ENCODE data around the gene OSBPL2.

OSBPL2 gene

DNA sequence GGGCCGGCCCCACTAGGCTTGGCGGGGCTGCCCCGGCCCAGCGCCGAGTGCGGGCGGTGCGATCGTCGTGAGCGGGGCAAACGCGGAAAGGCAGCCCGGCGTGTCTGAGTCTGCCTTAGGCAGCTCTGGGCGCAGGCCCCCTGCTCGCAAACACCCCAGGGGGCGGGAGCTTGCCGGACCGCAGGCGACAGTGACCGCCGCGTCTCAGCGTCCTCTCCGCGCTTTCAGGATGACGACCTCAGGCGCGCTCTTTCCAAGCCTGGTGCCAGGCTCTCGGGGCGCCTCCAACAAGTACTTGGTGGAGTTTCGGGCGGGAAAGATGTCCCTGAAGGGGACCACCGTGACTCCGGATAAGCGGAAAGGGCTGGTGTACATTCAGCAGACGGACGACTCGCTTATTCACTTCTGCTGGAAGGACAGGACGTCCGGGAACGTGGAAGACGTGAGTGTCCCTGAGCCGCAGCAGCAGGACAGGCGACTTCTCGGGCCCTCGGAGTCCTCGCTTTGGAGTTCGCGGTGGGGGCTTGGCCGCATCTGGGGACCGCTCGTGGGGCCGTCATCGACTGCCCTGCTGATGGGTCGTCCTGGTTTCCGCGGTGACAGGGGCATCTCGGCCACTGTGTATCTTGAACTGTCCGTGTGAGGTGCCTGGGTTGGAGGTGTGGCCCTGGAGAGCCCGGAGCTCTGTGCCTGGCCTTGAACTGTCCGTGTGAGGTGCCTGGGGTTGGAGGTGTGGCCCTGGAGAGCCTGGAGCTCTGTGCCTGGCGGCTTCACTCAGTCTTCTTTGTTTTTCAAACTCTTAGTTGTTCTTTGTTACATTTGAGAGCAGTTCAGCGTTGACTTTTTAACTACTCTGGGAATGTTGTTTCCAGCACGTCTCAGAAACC is 65.3 kb downstream of the OSBPL2 start:
- peak; percentile 32 for DNase-seq

DNA sequence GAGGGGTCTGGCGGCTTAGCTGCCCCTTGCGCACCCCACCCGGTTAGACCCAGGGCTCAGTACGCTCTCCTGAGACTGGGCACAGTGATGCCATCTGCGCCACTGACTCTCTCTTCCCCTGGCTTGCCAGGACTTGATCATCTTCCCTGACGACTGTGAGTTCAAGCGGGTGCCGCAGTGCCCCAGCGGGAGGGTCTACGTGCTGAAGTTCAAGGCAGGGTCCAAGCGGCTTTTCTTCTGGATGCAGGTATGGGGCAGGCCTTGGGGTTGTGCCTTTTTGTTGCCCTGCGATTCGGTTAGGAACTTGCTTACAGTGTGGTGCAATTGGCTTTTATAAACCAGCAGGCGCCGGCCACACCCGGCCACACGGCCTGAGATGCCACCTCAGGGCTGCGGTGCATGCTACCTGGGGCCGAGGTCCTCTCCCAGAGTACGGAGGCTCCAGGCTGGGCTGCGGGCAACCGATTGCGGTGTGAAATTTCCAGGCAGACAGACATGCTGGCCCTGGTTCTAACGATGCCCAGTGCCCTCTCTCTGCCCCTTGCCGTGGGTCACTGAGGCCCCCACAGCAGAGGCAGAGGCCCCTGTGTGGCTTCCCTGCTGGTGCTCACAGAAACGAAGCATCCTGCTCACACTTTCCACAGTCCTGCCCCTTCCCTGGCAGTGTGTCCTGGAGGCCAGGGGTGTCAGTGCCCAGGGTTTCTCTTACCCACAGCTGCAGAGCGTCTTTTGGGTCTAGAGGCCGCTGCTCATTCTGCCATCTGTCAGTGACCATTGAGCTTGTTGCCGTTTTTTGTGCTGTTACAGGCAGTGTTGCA is 66.2 kb downstream of the OSBPL2 start:
- DNase-seq: no peak

DNA sequence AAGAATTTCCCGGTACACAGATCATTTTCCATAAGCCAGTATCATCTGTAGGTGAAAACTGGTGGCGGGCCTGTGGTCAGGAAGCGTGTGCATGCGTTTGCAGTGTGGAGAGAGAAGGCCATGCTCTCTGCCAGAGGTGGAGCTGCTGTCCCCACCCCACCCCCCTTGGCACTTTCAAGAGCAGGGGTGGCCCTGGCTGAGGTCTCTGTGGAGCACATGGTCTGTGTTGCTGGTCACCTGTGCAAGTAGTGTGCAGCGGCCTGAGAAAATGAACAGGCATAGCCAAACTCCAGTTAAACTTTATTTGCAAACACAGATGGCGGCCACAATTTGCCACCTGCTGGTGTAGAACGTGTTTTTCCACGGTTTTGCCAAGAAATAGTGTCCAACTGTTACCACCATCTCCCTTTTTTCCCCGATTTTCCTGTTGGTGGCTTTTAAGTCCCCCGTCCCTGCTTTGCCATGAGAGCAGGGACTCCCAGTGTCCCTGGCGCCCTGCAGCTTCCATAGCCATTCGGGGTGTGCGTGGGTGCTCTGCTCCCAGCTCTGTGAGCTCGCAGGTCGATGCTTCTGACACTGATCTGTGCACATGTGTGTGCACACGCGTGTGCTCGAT is 66.9 kb downstream of the OSBPL2 start:
- DNase-seq: peak; percentile 32

DNA sequence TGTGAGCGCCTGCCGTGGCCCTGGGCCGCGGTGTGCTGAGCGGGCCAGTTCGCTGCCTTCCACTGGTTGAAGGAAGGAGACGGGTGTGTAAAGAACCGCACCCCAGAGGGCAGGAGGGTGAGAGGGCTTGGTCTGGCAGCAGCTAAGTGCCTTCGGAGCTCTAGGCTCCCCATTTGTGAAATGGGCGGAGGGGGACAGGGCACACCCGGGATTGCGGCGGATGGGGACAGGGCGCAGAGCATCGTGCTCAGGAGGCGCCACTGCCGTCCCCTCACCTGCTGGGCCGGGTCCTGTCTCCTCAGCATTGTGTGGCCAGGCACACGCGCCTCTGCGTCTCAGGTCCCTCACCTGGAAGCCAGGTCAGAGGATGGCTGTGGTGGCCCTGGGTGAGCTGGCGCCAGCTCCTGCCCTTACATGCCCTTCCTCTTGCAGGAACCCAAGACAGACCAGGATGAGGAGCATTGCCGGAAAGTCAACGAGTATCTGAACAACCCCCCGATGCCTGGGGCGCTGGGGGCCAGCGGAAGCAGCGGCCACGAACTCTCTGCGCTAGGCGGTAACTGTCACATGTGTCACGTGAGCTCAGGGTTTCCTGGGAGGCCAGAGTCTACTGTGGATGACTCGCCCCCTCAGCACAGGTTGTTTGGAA is 67.6 kb downstream of the OSBPL2 start:
- DNase-seq: no peak

DNA sequence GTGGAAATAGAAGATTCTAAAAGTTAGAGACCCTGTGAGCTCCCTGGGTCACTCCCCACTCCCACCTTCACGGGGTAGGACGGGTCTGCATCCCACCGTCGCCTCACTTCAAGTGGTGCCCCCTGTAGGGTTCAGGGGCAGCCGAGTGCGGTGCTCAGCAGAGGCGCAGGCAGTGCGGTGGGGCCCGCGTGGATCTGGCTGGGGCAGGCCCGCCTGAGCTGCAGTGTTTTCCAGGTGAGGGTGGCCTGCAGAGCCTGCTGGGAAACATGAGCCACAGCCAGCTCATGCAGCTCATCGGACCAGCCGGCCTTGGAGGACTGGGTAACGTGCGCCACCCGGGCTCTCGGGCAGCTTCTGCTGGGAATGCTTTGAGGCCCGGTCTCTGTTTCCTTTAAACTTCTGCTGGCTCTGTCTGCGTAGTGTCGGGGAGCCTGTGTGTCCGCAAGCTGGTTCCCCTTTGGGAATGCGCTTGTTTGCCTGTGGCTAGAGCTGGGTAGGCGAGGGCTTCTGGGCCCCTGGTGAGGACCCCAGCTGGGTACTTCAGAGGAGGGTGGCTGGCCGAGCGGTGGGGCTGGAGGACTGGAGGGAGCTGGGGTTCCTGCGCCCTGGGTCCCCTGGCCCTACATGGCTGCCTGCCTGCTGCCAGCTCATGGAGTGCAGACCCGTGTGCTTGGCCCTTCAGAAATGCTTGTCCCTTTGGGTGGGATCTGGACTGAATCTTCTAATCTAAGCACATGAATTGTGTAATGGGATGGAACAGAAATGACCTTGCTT is 68.3 kb downstream of the OSBPL2 start:
- DNase-seq: no peak

DNA sequence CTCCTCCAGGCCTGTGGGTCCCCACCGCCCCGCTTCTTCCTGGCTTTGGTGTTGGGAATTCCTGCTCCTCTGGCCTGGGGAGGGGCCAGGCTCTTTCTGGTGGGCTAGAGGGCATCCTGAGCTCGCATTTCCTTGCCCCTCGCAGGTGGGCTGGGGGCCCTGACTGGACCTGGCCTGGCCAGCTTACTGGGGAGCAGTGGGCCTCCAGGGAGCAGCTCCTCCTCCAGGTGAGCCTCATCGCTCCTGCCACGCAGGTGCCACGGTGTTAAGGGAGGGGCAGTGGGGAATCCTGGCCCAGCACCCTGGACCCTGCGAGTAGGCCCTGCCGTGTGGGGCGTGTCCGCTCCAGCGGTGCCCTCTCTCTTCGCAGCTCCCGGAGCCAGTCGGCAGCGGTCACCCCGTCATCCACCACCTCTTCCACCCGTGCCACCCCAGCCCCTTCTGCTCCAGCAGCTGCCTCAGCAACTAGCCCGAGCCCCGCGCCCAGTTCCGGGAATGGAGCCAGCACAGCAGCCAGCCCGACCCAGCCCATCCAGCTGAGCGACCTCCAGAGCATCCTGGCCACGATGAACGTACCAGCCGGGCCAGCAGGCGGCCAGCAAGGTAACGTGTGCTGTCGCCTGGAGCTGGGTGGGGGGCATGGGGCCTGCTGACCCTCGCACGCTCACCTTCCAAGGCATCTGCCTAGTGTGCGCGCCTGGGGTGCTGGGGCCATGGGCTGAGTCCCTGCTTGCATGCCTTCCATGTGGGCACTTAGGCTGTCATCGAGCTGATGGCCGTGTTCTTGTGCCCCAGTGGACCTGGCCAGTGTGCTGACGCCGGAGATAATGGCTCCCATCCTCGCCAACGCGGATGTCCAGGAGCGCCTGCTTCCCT is 69.1 kb downstream of the OSBPL2 start:
- no peak for DNase-seq

DNA sequence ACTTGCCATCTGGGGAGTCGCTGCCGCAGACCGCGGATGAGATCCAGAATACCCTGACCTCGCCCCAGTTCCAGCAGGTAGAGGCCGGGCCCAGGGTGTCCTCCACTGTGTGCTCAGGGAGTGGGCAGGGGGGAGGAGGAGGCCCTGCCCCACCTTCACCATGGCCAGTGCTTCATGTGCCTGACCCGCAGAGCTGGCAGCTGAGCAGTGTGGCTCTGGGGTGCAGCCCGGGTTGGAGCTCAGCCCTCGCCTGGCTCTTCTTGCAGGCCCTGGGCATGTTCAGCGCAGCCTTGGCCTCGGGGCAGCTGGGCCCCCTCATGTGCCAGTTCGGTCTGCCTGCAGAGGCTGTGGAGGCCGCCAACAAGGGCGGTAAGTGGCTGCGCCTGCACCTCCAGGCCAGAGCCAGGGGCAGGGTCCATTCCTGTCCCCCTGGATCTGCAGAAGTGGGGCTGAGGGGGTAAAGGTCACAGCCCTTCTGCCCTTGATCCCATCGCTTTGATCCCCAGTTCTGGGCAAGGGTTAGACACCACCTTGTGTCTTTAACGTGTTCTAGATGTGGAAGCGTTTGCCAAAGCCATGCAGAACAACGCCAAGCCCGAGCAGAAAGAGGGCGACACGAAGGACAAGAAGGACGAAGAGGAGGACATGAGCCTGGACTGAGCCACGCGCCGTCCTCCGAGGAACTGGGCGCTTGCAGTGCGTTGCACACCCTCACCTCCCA is 69.9 kb downstream of the OSBPL2 start:
- no peak for DNase-seq

DNA sequence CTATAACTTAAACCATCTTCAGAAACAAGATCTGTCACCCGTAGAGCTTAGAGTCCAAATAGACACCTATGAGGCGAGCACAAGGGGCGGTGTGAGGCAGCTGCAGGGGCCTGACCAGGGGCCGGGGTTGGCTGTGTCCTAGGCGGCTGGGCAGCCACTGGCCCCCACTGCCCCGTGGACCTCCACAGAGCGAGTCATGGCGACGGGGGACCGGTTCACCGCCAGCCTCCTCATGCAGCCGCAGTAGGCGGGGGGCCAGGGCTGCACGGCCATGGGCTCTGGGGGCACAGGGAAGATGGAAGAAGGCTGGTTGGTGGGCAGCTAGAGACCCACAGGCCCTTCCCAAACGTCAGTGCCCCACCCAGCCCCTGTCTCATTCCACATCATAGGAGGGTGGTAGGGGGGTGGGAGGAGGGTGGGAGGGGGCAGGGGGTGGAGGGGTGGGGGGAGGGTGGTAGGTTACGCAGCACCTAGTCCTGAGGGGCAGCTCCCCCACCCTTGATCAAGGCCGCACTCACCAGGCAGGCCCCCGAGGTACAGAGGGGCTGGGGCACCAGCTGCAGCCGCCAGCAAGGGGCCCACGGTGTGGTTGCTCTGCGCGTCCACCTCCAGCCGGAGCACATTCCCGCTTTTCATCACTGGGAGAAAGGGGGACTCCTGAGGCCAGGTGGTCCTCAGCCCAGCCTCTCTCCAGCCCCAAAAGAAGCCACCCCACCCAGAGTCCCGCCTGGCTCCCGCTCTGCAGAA is 71.0 kb downstream of the OSBPL2 start:
- DNase-seq: no peak

DNA sequence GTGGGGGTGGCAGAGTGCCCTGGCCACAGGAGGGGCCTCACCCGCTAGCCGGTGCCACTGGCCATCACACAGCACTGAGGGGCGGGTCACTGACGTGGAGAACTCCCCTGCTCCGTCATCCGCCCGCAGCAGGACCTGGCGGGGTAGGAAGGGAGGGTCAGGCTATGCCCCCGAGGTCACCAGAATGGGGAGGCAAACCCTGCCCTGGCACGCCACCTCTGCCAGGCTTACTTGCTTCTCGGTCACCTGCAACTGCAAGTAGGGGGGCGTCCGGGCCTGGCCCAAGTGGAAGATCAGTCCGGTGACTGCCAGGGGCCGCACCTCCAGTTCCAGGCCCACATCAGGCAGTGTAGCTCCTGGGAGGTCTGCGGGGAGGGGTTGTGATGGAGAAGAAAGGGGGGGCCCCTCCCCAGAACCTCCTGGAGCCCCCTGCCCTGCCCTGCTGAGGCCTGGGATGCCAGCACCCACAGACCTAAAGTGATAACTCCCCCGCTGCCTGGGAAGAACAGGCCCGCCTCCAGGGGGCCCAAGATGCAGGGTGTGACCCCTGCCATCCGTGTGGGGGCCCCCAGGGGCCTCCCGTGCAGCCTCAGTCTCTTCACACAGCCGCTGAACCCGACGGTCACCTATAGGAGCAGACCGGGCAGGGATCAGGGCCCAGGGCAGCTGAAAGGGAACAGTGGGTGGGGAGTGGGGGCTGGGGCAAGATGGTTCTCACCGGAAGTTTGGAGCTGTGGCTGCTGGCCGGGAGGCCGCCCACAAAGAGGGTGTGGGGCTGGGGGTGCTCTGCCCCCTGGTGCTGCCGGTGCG is 71.8 kb downstream of the OSBPL2 start:
- no peak for DNase-seq

DNA sequence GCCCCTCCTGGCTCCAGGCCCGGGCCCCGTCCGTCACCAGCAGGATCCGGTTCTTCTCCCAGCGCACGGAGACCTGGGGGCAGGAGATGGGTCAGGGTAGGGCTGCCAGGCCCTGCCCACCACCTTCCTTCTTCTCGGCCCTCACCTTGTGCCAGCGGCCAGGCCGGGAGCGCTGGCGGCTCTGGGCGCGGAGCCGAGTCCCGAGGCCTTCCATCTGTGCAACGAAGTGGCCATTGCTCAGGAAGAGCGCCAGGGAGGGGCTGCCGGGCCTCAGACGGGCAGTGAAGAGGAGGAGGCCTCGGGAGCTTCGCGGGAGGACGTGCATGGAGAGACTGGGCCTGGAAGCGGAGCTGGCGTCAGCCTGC is 72.4 kb downstream of the OSBPL2 start:
- DNase-seq: no peak

DNA sequence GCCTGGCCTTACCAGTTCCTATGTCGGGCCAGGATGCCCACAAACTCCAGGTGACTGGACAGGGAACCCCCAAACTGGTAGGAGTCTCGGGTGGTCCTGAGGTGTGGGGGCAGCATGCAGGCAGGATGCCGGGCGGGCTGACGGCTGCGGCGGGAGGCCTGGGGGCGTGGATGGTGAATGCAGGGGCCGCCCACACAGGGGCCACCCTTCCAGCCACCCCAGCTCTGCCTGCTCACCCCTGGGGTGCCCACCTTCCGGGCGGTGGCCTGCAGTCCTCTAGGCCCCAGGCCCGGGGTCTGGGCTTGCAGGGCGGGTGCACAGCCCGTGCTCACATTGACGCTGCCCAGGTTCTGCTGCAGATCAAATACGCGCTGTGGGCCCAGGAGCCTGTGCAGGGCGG is 72.8 kb downstream of the OSBPL2 start:
- no peak for DNase-seq

DNA sequence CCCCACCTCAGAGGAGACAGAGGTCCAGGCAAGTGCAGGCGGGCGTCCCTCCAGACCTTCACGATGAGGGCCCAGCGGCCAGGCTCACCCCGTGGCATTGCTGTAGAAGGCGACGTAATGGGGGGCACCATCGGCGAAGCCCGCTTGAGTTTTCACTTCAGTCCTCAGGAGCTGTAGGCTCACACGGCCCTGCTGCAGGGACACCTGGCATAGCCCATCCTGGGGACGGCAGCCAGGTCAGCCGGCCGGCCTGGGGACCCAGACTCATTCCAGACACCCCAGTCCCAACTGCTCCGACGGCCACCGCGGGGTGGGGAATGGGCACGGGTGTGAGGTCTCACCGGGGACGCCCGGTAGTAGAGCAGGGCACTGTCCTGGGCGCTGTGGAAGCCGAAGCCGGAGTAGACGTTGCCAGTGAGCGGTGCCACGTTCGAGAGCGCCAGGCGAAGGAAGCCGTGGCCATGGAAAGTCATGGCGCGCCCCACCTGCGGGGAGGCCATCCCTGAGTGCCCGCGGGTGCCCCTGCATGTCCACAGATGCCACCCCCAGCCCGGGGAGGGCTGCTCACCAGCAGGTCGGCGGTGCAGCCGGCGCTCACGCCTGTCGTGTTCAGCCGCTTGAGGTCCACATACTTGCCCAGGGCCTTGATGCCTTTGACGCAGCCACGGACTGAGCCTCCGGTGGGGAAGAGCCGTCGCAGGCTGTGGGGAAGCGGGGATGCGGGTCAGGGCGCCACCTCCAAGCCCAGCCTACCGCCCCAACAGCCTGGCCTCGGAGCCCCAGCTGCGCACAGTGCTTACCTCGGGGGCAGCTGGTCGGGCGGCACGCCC is 73.7 kb downstream of the OSBPL2 start:
- DNase-seq: no peak

DNA sequence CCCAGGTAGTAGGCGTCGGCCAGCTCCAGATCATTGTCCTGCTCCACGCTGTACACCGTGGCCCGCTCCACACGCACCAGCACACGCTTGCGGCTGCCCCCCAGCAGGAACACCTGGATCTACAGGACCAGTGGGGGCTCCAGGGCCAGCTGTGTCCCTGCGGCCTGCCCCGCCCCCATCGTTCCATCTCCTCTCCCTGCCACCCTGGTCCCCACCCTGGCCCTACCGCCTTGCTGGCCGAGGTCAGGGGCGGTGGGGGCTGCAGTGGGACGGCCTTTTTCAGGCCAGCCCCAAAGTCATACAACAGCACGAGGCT is 74.3 kb downstream of the OSBPL2 start:
- DNase-seq: no peak

DNA sequence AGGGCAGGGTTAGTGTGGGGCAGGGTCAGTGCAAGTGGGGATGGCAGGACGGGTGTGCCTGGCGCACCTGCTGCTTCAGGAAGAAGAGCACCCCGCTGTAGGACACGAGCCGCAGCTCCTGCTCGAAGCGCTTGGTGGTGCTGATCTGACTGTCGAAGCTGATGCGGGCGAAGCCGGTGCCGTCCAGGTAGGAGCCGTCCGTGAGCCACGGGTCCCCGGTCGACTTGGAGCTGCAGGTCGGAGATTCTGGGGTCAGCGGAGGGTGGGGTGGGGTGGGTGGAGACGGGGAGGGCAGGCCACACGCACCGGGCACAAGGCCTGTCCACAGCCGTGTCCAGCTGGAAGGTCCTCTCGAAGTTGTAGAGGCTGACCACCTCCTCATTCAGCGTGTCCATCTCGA is 74.7 kb downstream of the OSBPL2 start:
- DNase-seq: no peak

DNA sequence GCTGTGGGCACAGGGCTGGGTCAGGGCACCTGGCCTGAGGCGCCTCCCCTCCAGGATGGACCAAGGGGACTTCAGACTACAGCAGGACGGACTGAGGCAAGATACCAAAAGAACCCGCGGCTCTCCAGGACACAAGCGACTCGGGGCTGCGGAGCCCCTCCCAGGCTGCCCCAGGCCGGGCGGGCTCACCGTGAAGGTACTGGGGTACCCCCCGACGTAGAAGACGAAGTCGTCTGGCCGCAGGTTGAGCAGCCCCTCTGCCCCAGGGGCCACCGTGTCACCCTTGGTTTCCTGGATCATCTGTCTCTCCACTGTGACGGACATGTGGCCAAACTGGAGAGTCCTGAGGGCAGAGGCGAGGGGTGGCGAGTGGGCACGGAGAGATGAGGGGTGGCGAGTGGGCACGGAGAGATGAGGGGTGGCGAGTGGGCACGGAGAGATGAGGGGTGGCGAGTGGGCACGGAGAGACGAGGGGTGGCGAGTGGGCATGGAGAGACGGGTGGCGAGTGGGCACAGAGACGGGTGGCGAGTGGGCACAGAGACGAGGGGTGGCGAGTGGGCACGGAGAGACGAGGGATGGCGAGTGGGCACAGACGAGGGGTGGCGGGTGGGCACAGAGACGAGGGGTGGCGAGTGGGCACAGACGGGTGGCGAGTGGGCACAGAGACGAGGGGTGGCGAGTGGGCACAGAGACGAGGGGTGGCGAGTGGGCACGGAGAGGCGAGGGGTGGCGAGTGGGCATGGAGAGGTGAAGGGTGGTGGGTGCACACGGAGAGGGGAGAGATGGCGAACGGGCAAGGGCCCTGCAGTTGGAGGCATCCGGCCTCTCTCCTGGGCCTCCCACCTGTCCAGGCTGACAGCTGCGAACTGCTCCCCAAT is 75.4 kb downstream of the OSBPL2 start:
- no peak for DNase-seq

DNA sequence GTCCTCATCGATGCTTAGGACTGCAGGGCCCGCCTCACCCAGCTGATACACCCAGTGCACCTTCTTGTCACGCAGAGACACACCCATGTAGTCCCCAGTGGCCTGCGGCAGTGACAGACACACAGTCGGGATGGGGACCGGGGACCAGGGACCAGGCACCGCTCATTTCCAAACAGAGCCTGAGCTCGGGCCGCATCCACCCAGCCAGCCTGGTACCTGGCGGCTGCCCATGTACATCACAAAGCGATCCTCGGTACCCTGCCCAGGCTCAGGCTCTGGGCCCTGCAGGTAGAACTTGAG is 76.0 kb downstream of the OSBPL2 start:
- no peak for DNase-seq

DNA sequence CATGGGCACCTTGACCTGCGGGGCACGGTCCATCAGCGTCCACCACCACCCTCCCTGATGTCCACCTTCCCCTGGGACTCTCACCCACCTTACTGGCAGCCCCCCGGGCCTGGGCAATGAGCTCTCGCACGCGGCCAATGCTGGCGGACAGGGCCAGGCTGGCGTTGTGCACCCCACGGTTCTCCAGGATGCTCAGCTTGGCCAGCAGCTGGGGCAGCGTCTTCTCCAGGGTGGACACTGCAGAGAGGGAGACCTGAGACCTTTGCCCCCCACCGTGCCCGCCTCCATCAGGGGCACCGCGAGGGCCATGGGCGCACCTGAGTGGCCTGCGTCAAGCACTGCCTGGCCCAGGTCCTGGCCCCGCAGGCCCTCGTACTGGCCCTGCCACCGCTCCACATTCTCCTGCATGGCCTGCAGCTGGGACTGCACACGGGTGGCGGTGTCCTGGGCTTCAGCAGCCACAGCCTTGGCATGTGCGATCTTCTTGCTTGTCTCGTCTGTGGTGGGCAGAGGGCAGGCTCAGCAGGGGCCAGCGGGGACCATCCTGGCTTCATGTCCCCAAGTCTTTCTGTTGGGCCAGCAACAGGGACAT is 76.5 kb downstream of the OSBPL2 start:
- DNase-seq: no peak
